ENCODE data around the gene NKAPD1. TPM values are rescaled to one million over a fixed set of nuclear protein-coding genes. Genes with fewer than 3 reads are reported as not detected.

Gene NKAPD1
- total and polyA plus RNA-seq, 2 of the 4 experiments (the other 2 are of a cell fraction), result 8.4 to 17.2 TPM

GRCh38 chr11:112127056-112127455, 53.0 kb downstream of the NKAPD1 start:
- Histone ChIP-seq H2AFZ (replicated peaks; ENCODE audit: low read length, poor library complexity) (no peak overlapping the region), H2AK9ac (replicated peaks; ENCODE audit: low read depth, low read length, poor library complexity) (no peak overlapping the region), H3K14ac (replicated peaks; ENCODE audit: low read depth, low read length) (no peak overlapping the region), H3K27ac (ENCODE audit: insufficient read depth, low read length) (no peak overlapping the region), H2AK5ac (ENCODE audit: low read depth, low read length) (peak overlapping the region; percentile 57; the same call in 1 of the 2 replicates), H3K9me1 (ENCODE audit: insufficient read depth, low read length) (peaks cover 6% of the 10 kb centered on the region), H3K4me2 (ENCODE audit: low read depth, low read length) (no peak overlapping the region), H4K8ac (ENCODE audit: low read depth in 2 of 2, low read length in 2 of 2) (no peak overlapping the region), H2BK20ac (ENCODE audit: low read depth, low read length) (no peak overlapping the region), H3K79me1 (ENCODE audit: low read depth in 1 of 2, low read length in 2 of 2) (no peaks in the 10 kb centered on the region), H2BK120ac (ENCODE audit: low read depth, low read length) (no peak overlapping the region), H4K20me1 (ENCODE audit: insufficient read depth, low read length) (no peaks in the 10 kb centered on the region), H3K27me3 (ENCODE audit: control insufficient read depth, insufficient read depth, low read length) (no peaks in the 10 kb centered on the region), H3K4ac (ENCODE audit: low read depth, low read length) (no peak overlapping the region), H4K5ac (ENCODE audit: low read depth, low read length) (no peak overlapping the region), H3K18ac (ENCODE audit: low read depth, low read length) (no peak overlapping the region), H3K4me1 (ENCODE audit: control insufficient read depth, insufficient read depth, low read length) (peaks cover 7% of the 10 kb centered on the region), H3K36me3 (ENCODE audit: control insufficient read depth, insufficient read depth, low read length) (no peaks in the 10 kb centered on the region), H4K91ac (ENCODE audit: insufficient read depth, low read depth, low read length) (no peak overlapping the region; the same call in 1 of the 2 replicates), H2BK5ac (ENCODE audit: low read depth, low read length, poor library complexity, severe bottlenecking) (no peak overlapping the region), H2BK15ac (ENCODE audit: low read depth, low read length) (no peak overlapping the region), H3K56ac (ENCODE audit: extremely low read depth, insufficient read depth, low read length) (no peak overlapping the region), H3K4me3 (ENCODE audit: insufficient read depth, low read depth, low read length) (no peak overlapping the region), H3K9ac (ENCODE audit: low read depth, low read length) (no peak overlapping the region), H3K9me3 (ENCODE audit: control insufficient read depth, insufficient read depth, low read length) (no peaks in the 10 kb centered on the region), H3K23ac (ENCODE audit: low read depth, low read length) (no peak overlapping the region)
- DNase-seq, result no peak
- intact Hi-C loops (cut with micrococcal nuclease) (no loop called here), in situ Hi-C loops (cut with MboI; ENCODE audit: low sequenced_read_pairs) (no loop called here), dilution Hi-C loops (cut with HindIII; ENCODE audit: low sequenced_read_pairs, unreplicated experiment) (no loop called here)
- TF ChIP-seq BHLHE40 (IDR thresholded peaks at IDR 0.05; ENCODE audit: low read depth, low read length), result no peak
- TF ChIP-seq CHD1 (IDR thresholded peaks at IDR 0.05; ENCODE audit: low read depth, low read length), result no peak
- TF ChIP-seq POLR2A (IDR thresholded peaks at IDR 0.05; ENCODE audit: low read depth, low read length), result no peak
- CTCF ChIA-PET, result no interaction called here
- no peak for ATAC-seq (ENCODE audit: low read depth)
- WGBS, 2 experiments (ENCODE audit: extremely low coverage in 2 of 2, insufficient read length in 1 of 2), result 100% methylated on average over 1 of the region's 2 CpGs; no CpG with 5 or more reads in 1 of the 2 experiments
- BruUV-seq (replicated peaks), result no TSS peak
- POLR2A ChIA-PET (ENCODE audit: unreplicated experiment), result no interaction called here

Measured in IMR-90 (cell line).